ENCODE measurements around the gene SMCO2.

DNA sequence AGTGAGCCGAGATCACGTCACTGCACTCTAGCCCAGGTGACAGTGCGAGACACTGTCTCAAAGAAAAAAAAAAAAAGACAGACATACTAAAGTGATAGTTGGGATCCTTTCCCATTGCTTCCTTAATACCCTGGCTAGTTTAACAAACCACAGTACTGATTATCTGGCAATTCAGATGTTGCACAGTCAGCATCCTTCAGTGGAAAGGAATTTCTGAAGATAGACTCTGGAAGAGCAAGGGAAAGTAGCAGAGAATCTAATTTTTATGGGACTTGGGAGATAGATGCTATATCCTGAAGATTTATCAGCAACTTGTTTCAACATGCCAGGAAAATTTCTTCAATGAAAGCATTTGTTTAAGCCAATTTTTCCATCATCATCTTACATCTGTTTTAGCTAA lies 71.0 kb downstream of the SMCO2 start:
- TF ChIP-seq SIN3A (IDR thresholded peaks at IDR 0.05; ENCODE audit: borderline replicate concordance, insufficient read depth, low read depth, low read length), result no peak
- no peak for TF ChIP-seq TCF7L2 (IDR thresholded peaks at IDR 0.05; ENCODE audit: low read depth, low read length)
- TF ChIP-seq, protein P1, sequence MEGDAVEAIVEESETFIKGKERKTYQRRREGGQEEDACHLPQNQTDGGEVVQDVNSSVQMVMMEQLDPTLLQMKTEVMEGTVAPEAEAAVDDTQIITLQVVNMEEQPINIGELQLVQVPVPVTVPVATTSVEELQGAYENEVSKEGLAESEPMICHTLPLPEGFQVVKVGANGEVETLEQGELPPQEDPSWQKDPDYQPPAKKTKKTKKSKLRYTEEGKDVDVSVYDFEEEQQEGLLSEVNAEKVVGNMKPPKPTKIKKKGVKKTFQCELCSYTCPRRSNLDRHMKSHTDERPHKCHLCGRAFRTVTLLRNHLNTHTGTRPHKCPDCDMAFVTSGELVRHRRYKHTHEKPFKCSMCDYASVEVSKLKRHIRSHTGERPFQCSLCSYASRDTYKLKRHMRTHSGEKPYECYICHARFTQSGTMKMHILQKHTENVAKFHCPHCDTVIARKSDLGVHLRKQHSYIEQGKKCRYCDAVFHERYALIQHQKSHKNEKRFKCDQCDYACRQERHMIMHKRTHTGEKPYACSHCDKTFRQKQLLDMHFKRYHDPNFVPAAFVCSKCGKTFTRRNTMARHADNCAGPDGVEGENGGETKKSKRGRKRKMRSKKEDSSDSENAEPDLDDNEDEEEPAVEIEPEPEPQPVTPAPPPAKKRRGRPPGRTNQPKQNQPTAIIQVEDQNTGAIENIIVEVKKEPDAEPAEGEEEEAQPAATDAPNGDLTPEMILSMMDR (IDR thresholded peaks at IDR 0.05), result no peak
- no peak for TF ChIP-seq POLR2AphosphoS5 (IDR thresholded peaks at IDR 0.05; ENCODE audit: low read depth, low read length)
- TF ChIP-seq, protein P2, sequence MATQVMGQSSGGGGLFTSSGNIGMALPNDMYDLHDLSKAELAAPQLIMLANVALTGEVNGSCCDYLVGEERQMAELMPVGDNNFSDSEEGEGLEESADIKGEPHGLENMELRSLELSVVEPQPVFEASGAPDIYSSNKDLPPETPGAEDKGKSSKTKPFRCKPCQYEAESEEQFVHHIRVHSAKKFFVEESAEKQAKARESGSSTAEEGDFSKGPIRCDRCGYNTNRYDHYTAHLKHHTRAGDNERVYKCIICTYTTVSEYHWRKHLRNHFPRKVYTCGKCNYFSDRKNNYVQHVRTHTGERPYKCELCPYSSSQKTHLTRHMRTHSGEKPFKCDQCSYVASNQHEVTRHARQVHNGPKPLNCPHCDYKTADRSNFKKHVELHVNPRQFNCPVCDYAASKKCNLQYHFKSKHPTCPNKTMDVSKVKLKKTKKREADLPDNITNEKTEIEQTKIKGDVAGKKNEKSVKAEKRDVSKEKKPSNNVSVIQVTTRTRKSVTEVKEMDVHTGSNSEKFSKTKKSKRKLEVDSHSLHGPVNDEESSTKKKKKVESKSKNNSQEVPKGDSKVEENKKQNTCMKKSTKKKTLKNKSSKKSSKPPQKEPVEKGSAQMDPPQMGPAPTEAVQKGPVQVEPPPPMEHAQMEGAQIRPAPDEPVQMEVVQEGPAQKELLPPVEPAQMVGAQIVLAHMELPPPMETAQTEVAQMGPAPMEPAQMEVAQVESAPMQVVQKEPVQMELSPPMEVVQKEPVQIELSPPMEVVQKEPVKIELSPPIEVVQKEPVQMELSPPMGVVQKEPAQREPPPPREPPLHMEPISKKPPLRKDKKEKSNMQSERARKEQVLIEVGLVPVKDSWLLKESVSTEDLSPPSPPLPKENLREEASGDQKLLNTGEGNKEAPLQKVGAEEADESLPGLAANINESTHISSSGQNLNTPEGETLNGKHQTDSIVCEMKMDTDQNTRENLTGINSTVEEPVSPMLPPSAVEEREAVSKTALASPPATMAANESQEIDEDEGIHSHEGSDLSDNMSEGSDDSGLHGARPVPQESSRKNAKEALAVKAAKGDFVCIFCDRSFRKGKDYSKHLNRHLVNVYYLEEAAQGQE (IDR thresholded peaks at IDR 0.05; ENCODE audit: insufficient read depth in 1 of 2, low read depth in 2 of 2, low read length in 1 of 2), result no peak

All from Panc1 (cell line).